ENCODE data around the gene PTGES2.

DNA sequence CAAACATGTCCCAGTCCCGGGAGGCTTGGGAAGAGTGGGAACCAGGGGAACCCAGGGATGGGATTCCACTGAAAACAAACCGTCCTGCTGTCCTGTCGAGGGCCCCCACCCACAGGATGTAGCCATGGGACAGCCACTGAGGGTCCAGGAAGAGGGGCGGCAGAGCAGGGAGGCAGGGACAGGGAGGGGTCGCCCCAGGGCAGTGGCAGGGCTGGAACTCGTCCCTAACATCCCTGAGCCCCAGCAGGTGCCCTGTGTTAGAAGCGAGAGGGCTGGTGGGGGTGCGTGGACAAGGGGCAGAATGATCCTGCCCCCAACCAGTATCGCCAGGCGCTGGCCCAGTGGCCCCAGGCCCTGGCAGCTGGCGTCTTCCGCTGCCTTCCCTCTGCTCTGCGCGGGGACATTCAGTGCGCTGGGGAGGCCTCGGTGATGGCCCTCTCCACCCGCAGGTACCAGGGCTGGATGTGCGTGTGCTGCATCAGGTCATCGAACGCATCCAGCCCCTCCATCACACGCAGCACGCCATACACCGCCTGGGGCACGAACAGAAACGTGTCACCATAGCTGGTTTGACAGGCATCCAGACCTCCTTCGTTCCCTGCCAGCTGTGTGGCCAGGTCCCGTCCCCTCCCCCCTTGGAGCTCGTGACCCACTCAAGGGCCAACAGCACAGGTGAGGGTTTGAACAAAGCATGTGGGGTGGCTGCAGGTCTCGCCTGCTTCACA is 6.6 kb downstream of the PTGES2 start:
- TF ChIP-seq, protein P1, sequence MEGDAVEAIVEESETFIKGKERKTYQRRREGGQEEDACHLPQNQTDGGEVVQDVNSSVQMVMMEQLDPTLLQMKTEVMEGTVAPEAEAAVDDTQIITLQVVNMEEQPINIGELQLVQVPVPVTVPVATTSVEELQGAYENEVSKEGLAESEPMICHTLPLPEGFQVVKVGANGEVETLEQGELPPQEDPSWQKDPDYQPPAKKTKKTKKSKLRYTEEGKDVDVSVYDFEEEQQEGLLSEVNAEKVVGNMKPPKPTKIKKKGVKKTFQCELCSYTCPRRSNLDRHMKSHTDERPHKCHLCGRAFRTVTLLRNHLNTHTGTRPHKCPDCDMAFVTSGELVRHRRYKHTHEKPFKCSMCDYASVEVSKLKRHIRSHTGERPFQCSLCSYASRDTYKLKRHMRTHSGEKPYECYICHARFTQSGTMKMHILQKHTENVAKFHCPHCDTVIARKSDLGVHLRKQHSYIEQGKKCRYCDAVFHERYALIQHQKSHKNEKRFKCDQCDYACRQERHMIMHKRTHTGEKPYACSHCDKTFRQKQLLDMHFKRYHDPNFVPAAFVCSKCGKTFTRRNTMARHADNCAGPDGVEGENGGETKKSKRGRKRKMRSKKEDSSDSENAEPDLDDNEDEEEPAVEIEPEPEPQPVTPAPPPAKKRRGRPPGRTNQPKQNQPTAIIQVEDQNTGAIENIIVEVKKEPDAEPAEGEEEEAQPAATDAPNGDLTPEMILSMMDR (IDR thresholded peaks at IDR 0.05) = no peak
- no peak for TF ChIP-seq POLR2AphosphoS5 (IDR thresholded peaks at IDR 0.05; ENCODE audit: low read depth, low read length)
